Heart left ventricle (tissue), 13 donors: Measurements from ENCODE around the gene KIDINS220.

Experiments
- CTCF ChIP-seq, 12 donors: fragments of 200-600 bp; sonication (generic) in 4 of 12; IDR thresholded peaks; one replicate each; pipeline versions ENCODE4 v1.5.0 to v1.8.0; 2018 to 2022; ENCODE audit warnings: antibody characterized with exemption in 12 of 12, mild to moderate bottlenecking in 5 of 12
- POLR2A ChIP-seq, 2 donors: fragments of 450-650 bp; IDR thresholded peaks; one replicate each; pipeline ENCODE4 v1.6.1; 2017; ENCODE audit warnings: antibody characterized with exemption in 2 of 2, mild to moderate bottlenecking in 2 of 2, moderate library complexity in 2 of 2
- donor health status: ischemic (EF 13 %, LVEDD 7.1; RV severe dilation, severe dysfunction).
- donor health status: DM: no; HTN: yes; CAD: no.
- donor health status: DM: no; HTN: no; CAD: no.
- donor health status: ischemic (EF 25% LVEDD 6.9; RV normal size, moderate dysfunction).
- donor health status: ischemic (EF 25% LVEDD 5.7; RV mildly dilated, moderate dysfunction).
- donor health status: ischemic (EF 35%, LVEDD 5.7; RV mildly dilated, moderate dysfunction).
- donor health status: nonischemic (EF 11% LVEDD 7.7; RV severe dilation, severe dysfunction).
- donor health status: DM: yes; HTN: yes; CAD: no.
- donor health status: PGD.
- donor health status: ischemic (EF 29% LVEDD 5.4; RV normal size, mild dysfunction).
- donor health status: nonischemic (EF 23%, LVEDD 6.1; RV moderate dilation, normal function).

GRCh38 chr2:8817221-8817620 is 20.2 kb downstream of the KIDINS220 start:
- TF ChIP-seq POLR2A (IDR thresholded peaks at IDR 0.05): no peak
- TF ChIP-seq CTCF (IDR thresholded peaks at IDR 0.05): no peak
